Activated CD8-positive, alpha-beta T cell treated with anti-CD3 and anti-CD28 coated beads for 36 hours (primary cell): ENCODE measurements around the gene SLC25A25. TPM values are rescaled to one million over a fixed set of nuclear protein-coding genes. Genes with fewer than 3 reads are reported as not detected.

Experiments
- ATAC-seq: fragments of 200-7000 bp; cut with Tn5 transposase; one replicate; pipeline ENCODE4 v1.10.0; 2021; ENCODE audit warnings: mild to moderate bottlenecking, moderate library complexity
- CTCF ChIA-PET: fragments of 350-600 bp; sonication (Branson Sonifier 250); formaldehyde crosslinking; loops from one replicate; lab custom pipeline; 2021; ENCODE audit warnings: antibody characterized with exemption; lab: Charles Lee
- POLR2A ChIA-PET: fragments of 350-600 bp; sonication (Branson Sonifier 250); formaldehyde crosslinking; loops from one replicate; lab custom pipeline; 2021; ENCODE audit warnings: antibody characterized with exemption; lab: Charles Lee
- DNase-seq: peaks from one replicate; pipeline ENCODE4 v3.0.0-alpha.2; 2020
- H3K27ac Mint-ChIP-seq: one replicate; pipeline ENCODE4 v1.8.0; 2021; ENCODE audit warnings: mild to moderate bottlenecking, mixed read lengths
- H3K27me3 Mint-ChIP-seq: one replicate; pipeline ENCODE4 v1.8.0; 2021; ENCODE audit warnings: mixed read lengths
- H3K36me3 Mint-ChIP-seq: one replicate; pipeline ENCODE4 v1.8.0; 2021; ENCODE audit warnings: low read depth, mixed read lengths
- H3K4me1 Mint-ChIP-seq: one replicate; pipeline ENCODE4 v1.8.0; 2021; ENCODE audit warnings: low read depth, mixed read lengths
- H3K4me3 Mint-ChIP-seq: one replicate; pipeline ENCODE4 v1.8.0; 2021; ENCODE audit warnings: mild to moderate bottlenecking, moderate library complexity, mixed read lengths
- H3K9me3 Mint-ChIP-seq: one replicate; pipeline ENCODE4 v1.8.0; 2021; ENCODE audit warnings: mixed read lengths
- CTCF ChIP-seq: fragments of 200-600 bp; IDR thresholded peaks from one replicate; pipeline ENCODE4 v1.8.0; 2022; ENCODE audit warnings: antibody characterized with exemption, mild to moderate bottlenecking
- intact Hi-C: fragments of 100-400 bp; cut with micrococcal nuclease; formaldehyde crosslinking; loops from one replicate; pipeline ENCODE4 v1.10.0; 2022
- total RNA-seq, 2 experiments: library from RNA; stranded (reverse); gene quantifications; one replicate each; pipeline ENCODE4 v1.2.3, GENCODE V29; 2021

SLC25A25 gene
- total RNA-seq, 2 experiments from 2014 or later, result 12.9 to 14.6 TPM

GRCh38 chr9:128120741-128121465 is 52.9 kb downstream of the SLC25A25 start:
- ChIA-PET POLR2A (interaction anchor here (0.6 kb wide), 1 partner anchor 111 kb away, joined by 3 read pairs; no protein-coding TSS in a partner anchor), CTCF (interaction anchor here (1.2 to 1.6 kb wide), 2 partner anchors 8 to 21 kb away, joined by 3 to 6 read pairs; no protein-coding TSS in a partner anchor)
- H3K27me3 Mint-ChIP-seq, result no peaks in the 10 kb centered on the region
- no peak overlapping the region for H3K27ac Mint-ChIP-seq
- no peaks in the 10 kb centered on the region for H3K9me3 Mint-ChIP-seq
- ATAC-seq, result no peak
- TF ChIP-seq CTCF, result no peak
- peaks cover 9% of the 10 kb centered on the region for H3K36me3 Mint-ChIP-seq
- H3K4me3 Mint-ChIP-seq, result no peak overlapping the region
- intact Hi-C loops, result no loop called here
- H3K4me1 Mint-ChIP-seq, result peaks cover 20% of the 10 kb centered on the region
- DNase-seq, result no peak

GRCh38 chr9:128121466-128121810 is 53.4 kb downstream of the SLC25A25 start:
- CTCF ChIA-PET, result no interaction called here
- no peak for ATAC-seq
- H3K9me3 Mint-ChIP-seq, result no peaks in the 10 kb centered on the region
- POLR2A ChIA-PET, result no interaction called here
- intact Hi-C loops, result no loop called here
- H3K4me1 Mint-ChIP-seq, result peaks cover 24% of the 10 kb centered on the region
- DNase-seq, result no peak
- H3K36me3 Mint-ChIP-seq, result peaks cover 13% of the 10 kb centered on the region
- no peak overlapping the region for H3K4me3 Mint-ChIP-seq
- no peak overlapping the region for H3K27ac Mint-ChIP-seq
- TF ChIP-seq CTCF, result no peak
- H3K27me3 Mint-ChIP-seq, result no peaks in the 10 kb centered on the region

GRCh38 chr9:128121924-128122808 is 54.1 kb downstream of the SLC25A25 start:
- intact Hi-C loops, result no loop called here
- DNase-seq (no peak), ATAC-seq (no peak)
- no peaks in the 10 kb centered on the region for H3K9me3 Mint-ChIP-seq
- H3K36me3 Mint-ChIP-seq, result peaks cover 13% of the 10 kb centered on the region
- H3K27ac Mint-ChIP-seq, result no peak overlapping the region
- CTCF ChIA-PET, result no interaction called here
- TF ChIP-seq CTCF, result no peak
- H3K27me3 Mint-ChIP-seq, result no peaks in the 10 kb centered on the region
- POLR2A ChIA-PET, result interaction anchor here (1.0 kb wide), 1 partner anchor 35 kb away, joined by 3 read pairs; no protein-coding TSS in a partner anchor
- H3K4me3 Mint-ChIP-seq, result no peak overlapping the region
- H3K4me1 Mint-ChIP-seq, result peaks cover 25% of the 10 kb centered on the region

GRCh38 chr9:128122809-128123175 is 54.8 kb downstream of the SLC25A25 start:
- H3K9me3 Mint-ChIP-seq, result no peaks in the 10 kb centered on the region
- CTCF ChIA-PET, result no interaction called here
- ATAC-seq (no peak), DNase-seq (no peak)
- H3K27me3 Mint-ChIP-seq, result no peaks in the 10 kb centered on the region
- H3K27ac Mint-ChIP-seq, result no peak overlapping the region
- POLR2A ChIA-PET, result interaction anchor here (1.0 kb wide), 1 partner anchor 35 kb away, joined by 3 read pairs; no protein-coding TSS in a partner anchor
- peaks cover 20% of the 10 kb centered on the region for H3K4me1 Mint-ChIP-seq
- intact Hi-C loops, result no loop called here
- no peak for TF ChIP-seq CTCF
- peaks cover 13% of the 10 kb centered on the region for H3K36me3 Mint-ChIP-seq
- no peak overlapping the region for H3K4me3 Mint-ChIP-seq
